NCI-H69 (cell line): ENCODE measurements around the gene KATNB1.
"Not testable (repeated sequence)": the region's sequence is repeated elsewhere in the genome, so short reads cannot be mapped to it uniquely, and the experiment has no call there.

Experiments
- DNase-seq: peaks from one replicate; lab custom pipeline; 2025; lab: John Stamatoyannopoulos, UW

KATNB1 gene

DNA sequence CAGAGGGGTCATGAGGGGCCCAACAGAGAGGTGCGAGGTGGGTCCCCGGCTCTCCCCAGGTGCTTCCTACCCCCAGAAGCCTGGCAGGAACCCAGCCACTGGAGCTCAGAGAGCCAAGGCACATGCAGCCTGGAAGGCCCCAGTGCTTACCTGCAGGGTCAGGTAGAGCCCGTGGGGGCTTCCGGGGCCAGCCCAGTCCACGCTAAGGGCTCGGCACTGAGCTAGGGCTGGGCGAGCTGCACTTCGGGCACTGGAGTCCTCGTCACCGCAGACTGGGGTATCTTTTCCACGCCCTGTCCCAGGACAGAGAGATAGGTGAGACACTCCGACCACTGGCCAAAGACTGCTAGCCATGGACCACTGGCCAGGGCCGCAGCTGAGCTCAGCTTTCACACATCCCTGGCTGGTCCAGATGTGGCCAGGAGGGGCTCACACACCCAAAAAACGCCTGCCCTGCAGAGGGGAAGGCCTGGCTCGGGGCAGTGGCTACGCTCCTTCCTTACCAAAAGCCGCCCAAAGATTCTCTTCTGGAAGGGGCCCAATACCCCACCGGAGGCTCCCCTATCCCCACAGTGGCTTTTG lies 59.4 kb downstream of the KATNB1 start:
- no peak for DNase-seq

DNA sequence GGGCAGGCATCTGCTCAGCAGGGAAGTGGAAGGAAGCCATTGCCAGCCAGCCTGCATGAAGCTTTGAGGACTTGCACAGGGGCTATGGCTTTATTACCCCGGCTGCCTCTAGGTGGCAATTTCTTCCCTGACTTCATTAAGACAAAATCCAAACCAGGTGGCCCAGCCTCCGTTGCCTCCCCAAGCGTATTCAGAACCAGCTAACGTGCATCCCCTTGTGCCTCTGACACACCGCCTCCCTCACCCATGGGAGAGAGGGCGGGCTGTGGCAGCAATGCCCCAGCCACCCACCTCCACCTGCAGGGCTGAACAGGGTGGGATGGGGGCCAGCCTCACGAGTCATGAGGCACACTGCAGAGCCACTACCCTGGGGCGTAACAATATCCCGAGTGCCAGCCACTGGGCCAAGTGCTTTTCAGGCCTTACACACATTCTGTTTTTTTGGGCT lies 59.9 kb downstream of the KATNB1 start:
- peak; percentile 51 for DNase-seq

DNA sequence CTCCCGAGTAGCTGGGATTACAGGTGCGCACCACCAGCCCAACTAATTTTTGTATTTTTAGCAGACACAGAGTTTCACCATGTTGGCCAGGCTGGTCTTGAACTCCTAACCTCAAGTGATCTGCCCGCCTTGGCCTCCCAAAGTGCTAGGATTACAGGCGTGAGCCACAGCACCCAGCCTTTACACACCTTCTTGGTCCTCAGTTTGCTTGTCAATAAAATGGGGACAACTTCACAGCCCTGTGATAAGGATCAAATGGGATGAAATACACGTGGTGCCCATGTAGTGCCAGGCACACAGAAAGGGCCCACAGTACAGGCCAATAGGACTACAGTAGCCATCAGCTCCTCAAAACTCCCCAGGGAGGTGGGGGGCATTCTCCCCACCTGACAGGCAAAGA lies 60.4 kb downstream of the KATNB1 start:
- not testable (repeated sequence) for DNase-seq

- no peak for DNase-seq
Observed at GRCh38 chr16:57797216-57797525, 61.6 kb downstream of the KATNB1 start.

- peak; percentile 45 for DNase-seq
Observed at GRCh38 chr16:57797526-57798266, 62.1 kb downstream of the KATNB1 start.

GRCh38 chr16:57798267-57798810 lies 62.8 kb downstream of the KATNB1 start:
- DNase-seq = no peak

- DNase-seq = peak; percentile 40
Observed at GRCh38 chr16:57798953-57799599, 63.5 kb downstream of the KATNB1 start.

DNA sequence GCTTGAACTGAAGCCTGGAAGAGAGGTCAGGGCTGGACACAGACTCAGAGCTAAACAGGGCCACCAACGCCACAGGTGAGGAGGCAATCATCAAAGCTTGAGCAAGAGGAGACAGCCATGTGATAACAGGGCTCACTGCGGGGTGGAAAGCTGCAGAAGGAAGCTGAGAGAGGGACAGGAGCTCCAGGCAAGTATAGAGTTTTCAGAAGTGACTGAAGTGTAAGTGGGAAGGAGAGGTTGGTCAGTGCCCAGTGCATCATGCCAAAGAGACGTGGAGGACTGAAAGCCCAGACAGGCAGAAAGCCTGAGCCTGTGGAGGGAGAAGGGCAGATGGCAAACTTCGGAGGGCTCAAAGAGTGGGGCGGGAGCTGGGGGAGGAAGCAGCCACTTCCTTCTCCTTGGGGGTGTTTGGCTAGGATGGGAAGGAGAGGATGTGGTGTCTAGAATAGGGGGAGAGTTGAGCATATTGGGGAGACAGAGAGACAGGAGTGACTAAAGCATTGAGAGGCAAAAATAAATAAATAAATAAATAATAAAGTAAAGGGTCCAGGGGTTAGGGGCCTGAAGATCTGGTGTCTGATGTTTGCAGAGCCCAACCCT lies 64.1 kb downstream of the KATNB1 start:
- DNase-seq = no peak

GRCh38 chr16:57800200-57801097 lies 64.9 kb downstream of the KATNB1 start:
- peak; percentile 2 for DNase-seq

DNA sequence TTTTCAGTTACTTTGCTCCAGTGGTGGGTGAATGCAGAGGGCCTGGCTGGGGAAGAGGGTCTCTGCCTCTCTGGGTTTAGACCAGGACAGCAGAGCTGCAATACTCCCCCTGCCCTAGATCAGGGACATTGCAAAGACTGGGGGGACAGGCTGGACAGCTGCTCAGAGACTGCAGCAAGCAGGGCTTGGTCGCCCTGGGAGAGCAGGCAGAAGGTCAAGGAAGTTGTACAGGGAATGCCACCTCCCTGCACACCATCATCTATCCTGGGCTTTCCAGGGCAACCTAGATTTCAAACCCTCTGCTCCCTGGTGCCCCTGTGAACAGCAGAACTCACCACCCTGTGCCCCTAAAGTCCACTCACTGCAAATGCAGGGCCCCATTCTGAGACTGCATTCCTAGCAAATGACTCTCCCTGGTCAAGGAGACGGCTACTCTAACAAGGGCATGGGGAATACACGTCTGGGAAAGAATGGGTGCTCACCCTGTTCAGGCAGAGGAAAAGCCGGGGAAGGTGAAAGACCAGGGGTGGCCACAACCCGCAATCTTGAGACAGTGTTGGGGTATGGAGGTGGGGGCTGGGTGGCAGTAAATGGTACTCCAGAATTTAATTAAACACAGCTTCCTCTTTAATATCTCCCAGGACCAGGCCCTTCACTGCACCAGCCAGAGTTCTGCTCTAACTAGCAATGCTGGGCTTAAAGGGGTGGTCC lies 65.7 kb downstream of the KATNB1 start:
- no peak for DNase-seq

- DNase-seq = peak; percentile 12
Observed at GRCh38 chr16:57801809-57802340, 66.3 kb downstream of the KATNB1 start.

- peak; percentile 71 for DNase-seq
Observed at GRCh38 chr16:57802341-57803133, 67.0 kb downstream of the KATNB1 start, which contains the start of gene KIFC3. Gene KIFC3 (minus strand): TSS chr16:57802491. CDS start chr16:57798243, 4,248 bp downstream.

- DNase-seq = no peak
Observed at GRCh38 chr16:57803134-57803990, 67.8 kb downstream of the KATNB1 start.

GRCh38 chr16:57804111-57804837 lies 68.7 kb downstream of the KATNB1 start:
- no peak for DNase-seq

GRCh38 chr16:57805176-57805575 lies 69.6 kb downstream of the KATNB1 start:
- no peak for DNase-seq
